K562 (cell line): Measurements from ENCODE around the gene CDHR1. TPM values are rescaled to one million over a fixed set of nuclear protein-coding genes. Genes with fewer than 3 reads are reported as not detected.

Experiments
- ATAC-seq: fragments of 200-7000 bp; cut with Tn5 transposase; 3 replicates; pipeline ENCODE4 v1.9.1; 2020; ENCODE audit warnings: moderate library complexity
- BruUV-seq: library from RNA; stranded (reverse); fragments of 400-500 nt; replicated peaks from 2 replicates; lab custom pipeline; 2021; lab: Mats Ljungman, UMichigan
- CTCF ChIA-PET: fragments of 300-600 bp; formaldehyde crosslinking; extraction: SDS; loops from one replicate; lab custom pipeline; 2021; ENCODE audit warnings: low intra/inter-chr PET ratio; lab: Yijun Ruan, JAX
- POLR2A ChIA-PET: fragments of 300-600, 350-650 bp; sonication (Branson Sonifier 250); formaldehyde crosslinking; extraction: SDS; loops from one replicate; lab custom pipeline; 2021; ENCODE audit warnings: antibody characterized with exemption, inconsistent platforms; lab: Yijun Ruan, JAX
- DNase-seq, 4 experiments: peaks; one replicate each; pipeline versions ENCODE4 v3.0.0 to v3.0.0-alpha.2; 2011 to 2018; ENCODE audit warnings: low spot score in 3 of 4, mixed read lengths in 3 of 4; ENCODE audit errors: extremely low read depth in 1 of 4
- FAIRE-seq: peaks from 2 replicates; lab custom pipeline; 2011; peaks lifted over from hg19 to GRCh38; lab: Jason Lieb, UNC
- H2AFZ ChIP-seq: 2 replicates; pipeline ENCODE4 v1.6.0; 2011; ENCODE audit warnings: low read depth, low read length, control low read depth, inconsistent platforms
- H3K27ac ChIP-seq: fragments of 200-600 bp; 3 replicates; pipeline ENCODE4 v1.8.0; 2011; ENCODE audit warnings: low read depth, mild to moderate bottlenecking, control low read depth, inconsistent platforms, low read length, moderate library complexity, mixed read lengths; ENCODE audit errors: extremely low read depth
- H3K27me3 ChIP-seq, 2 experiments: fragments of 300-600 bp in 1 of 2; 2 replicates in 1 of 2; 3 replicates in 1 of 2; pipeline versions ENCODE4 v1.6.0 to v1.8.0; 2011; ENCODE audit warnings: inconsistent platforms in 2 of 2, low read length in 2 of 2, mild to moderate bottlenecking in 1 of 2, mixed read lengths in 1 of 2, moderate library complexity in 1 of 2; ENCODE audit not compliant: control insufficient read depth in 2 of 2, insufficient read depth in 2 of 2
- H3K36me3 ChIP-seq: fragments of 300-600 bp; 3 replicates; pipeline ENCODE4 v1.8.0; 2011; ENCODE audit warnings: mild to moderate bottlenecking, low read length, inconsistent platforms; ENCODE audit not compliant: control insufficient read depth, insufficient read depth
- H3K4me1 ChIP-seq, 2 experiments: fragments of 200-600 bp in 1 of 2; replicated peaks in 1 of 2; 2 replicates in 1 of 2; 3 replicates in 1 of 2; pipeline versions ENCODE4 v1.5.1 to v1.8.0; 2011; ENCODE audit warnings: inconsistent platforms in 2 of 2, low read length in 2 of 2, mild to moderate bottlenecking in 1 of 2, mixed read lengths in 1 of 2, moderate library complexity in 1 of 2; ENCODE audit not compliant: control insufficient read depth in 2 of 2, insufficient read depth in 2 of 2
- H3K4me2 ChIP-seq: 2 replicates; pipeline ENCODE4 v1.6.1; 2011; ENCODE audit warnings: low read length, control low read depth, inconsistent platforms, mixed read lengths; ENCODE audit not compliant: insufficient read depth
- H3K4me3 ChIP-seq: fragments of 200-600 bp; sonication (generic), shearing (Covaris generic); 2 replicates; pipeline ENCODE4 v1.5.1; 2016; ENCODE audit warnings: control low read depth, inconsistent platforms
- H3K79me2 ChIP-seq: fragments of 200-600 bp; 3 replicates; pipeline ENCODE4 v1.8.0; 2011; ENCODE audit warnings: low read length, inconsistent platforms; ENCODE audit not compliant: control insufficient read depth, insufficient read depth
- H3K9ac ChIP-seq, 2 experiments: 2 replicates each; pipeline versions ENCODE4 v1.6.0 to v1.6.1; 2011; ENCODE audit warnings: low read depth in 2 of 2, low read length in 2 of 2, control low read depth in 1 of 2, inconsistent platforms in 1 of 2, mild to moderate bottlenecking in 1 of 2, mixed read lengths in 1 of 2; ENCODE audit not compliant: insufficient read depth in 1 of 2
- H3K9me1 ChIP-seq: one replicate; pipeline ENCODE4 v1.6.0; 2011; ENCODE audit warnings: inconsistent platforms, mild to moderate bottlenecking, low read length, moderate library complexity; ENCODE audit not compliant: control insufficient read depth, insufficient read depth
- H3K9me3 ChIP-seq: replicated peaks from 2 replicates; pipeline ENCODE4 v1.5.1; 2011; ENCODE audit warnings: low read depth, low read length, inconsistent platforms; ENCODE audit not compliant: control insufficient read depth, insufficient read depth
- H4K20me1 ChIP-seq: replicated peaks from 2 replicates; pipeline ENCODE4 v1.6.1; 2011; ENCODE audit warnings: low read length, inconsistent platforms, mixed read lengths; ENCODE audit not compliant: control insufficient read depth, insufficient read depth
- CREBBP ChIP-seq: IDR thresholded peaks from one replicate; pipeline ENCODE4 v1.6.1; 2012; ENCODE audit warnings: low read depth, mild to moderate bottlenecking, control low read depth, inconsistent platforms, low read length
- KAT7 ChIP-seq: sonication (generic); formaldehyde crosslinking; IDR thresholded peaks from 2 replicates; pipeline ENCODE4 v1.8.0; 2022; ENCODE audit warnings: missing genetic modification reagents, mild to moderate bottlenecking, borderline replicate concordance
- MYNN ChIP-seq, 2 experiments: sonication (generic); formaldehyde crosslinking in 1 of 2; IDR thresholded peaks; 2 replicates each; pipeline versions ENCODE4 v1.5.0 to v1.6.1; 2016 to 2020; ENCODE audit warnings: antibody characterized with exemption in 1 of 2, missing genetic modification reagents in 1 of 2
- SOX6 ChIP-seq: fragments of 450-650 bp; IDR thresholded peaks from 2 replicates; pipeline ENCODE4 v1.6.1; 2014; ENCODE audit warnings: mild to moderate bottlenecking
- ZFPM2 ChIP-seq: fragments of 250-450 bp; sonication (Bioruptor Pico); IDR thresholded peaks from 2 replicates; pipeline ENCODE4 v1.5.1; 2022; ENCODE audit warnings: mild to moderate bottlenecking
- WGBS: fragments of 100-300 bp; shearing (Covaris generic); methylation state at CpG from one replicate; pipeline ENCODE4 v1.1.6; 2016; ENCODE audit warnings: low coverage, mixed read lengths; ENCODE audit not compliant: insufficient coverage; ENCODE audit errors: missing lambda C conversion rate; 5-methylcytosine and 5-hydroxymethylcytosine counted together
- in situ Hi-C: fragments of 300-500 bp; cut with MboI; formaldehyde crosslinking; loops from 4 replicates; pipeline ENCODE4 v1.15.0; 2018; ENCODE audit warnings: inconsistent platforms, mixed read lengths
- intact Hi-C: fragments of 100-400 bp; cut with micrococcal nuclease; formaldehyde crosslinking; loops from 2 replicates; pipeline ENCODE4 v1.14.2; 2022
- polyA plus RNA-seq, 8 experiments: library from polyadenylated mRNA; depleted of rRNA in 4 of 8; stranded (reverse) in 5 of 8; unstranded in 3 of 8; fragments of >200 nt; fragmentation: Nextera tagmentation in 2 of 8; fragmentation: Illumina TruSeq in 1 of 8; extraction: Ambion mirVana in 2 of 8; extraction: Trizol in 1 of 8; gene quantifications; 2 replicates each; pipeline versions ENCODE4 v1.2.1 to v1.2.3, GENCODE V29; 2011 to 2014; ENCODE audit warnings: inconsistent platforms in 1 of 8, missing spikeins in 1 of 8
- total RNA-seq, 7 experiments: library from RNA; depleted of rRNA in 6 of 7; stranded (reverse); fragments of >200 nt in 6 of 7; fragmentation: Illumina TruSeq in 2 of 7; extraction: Trizol in 2 of 7; gene quantifications; 2 replicates each; pipeline versions ENCODE4 v1.2.1 to v1.2.3, GENCODE V29; 2011 to 2021; ENCODE audit warnings: low replicate concordance in 1 of 7

CDHR1 gene
- total and polyA plus RNA-seq, 9 of the 15 experiments (the other 6 are each of a cell fraction or from before 2014, with no cell fraction given) = 0.03 to 0.99 (median 0.20) TPM

GRCh38 chr10:84204610-84205009 lies 10.3 kb downstream of the CDHR1 start:
- ChIA-PET POLR2A (interaction anchor here (0.6 kb wide), 1 partner anchor 44 kb away, joined by 4 read pairs; no protein-coding TSS in a partner anchor), CTCF (interaction anchor here (1.9 to 2.1 kb wide), 2 partner anchors 57 to 78 kb away, joined by 12 to 19 read pairs; no protein-coding TSS in a partner anchor)
- Histone ChIP-seq H3K4me3 (no peak overlapping the region), H2AFZ (no peak overlapping the region), H3K9me1 (no peaks in the 10 kb centered on the region), H3K4me2 (no peak overlapping the region), H3K27ac (no peak overlapping the region), H3K27me3 (peaks cover 9 to 27% of the 10 kb centered on the region in 2 experiments), H3K36me3 (no peaks in the 10 kb centered on the region), H3K4me1 (peaks cover 13 to 15% of the 10 kb centered on the region in 2 experiments; a peak in 4 of 5 replicates), H3K9me3 (no peaks in the 10 kb centered on the region), H3K9ac (no peak overlapping the region), H3K79me2 (no peaks in the 10 kb centered on the region), H4K20me1 (no peaks in the 10 kb centered on the region)
- 2% methylated on average over 4 of the region's 4 CpGs for WGBS
- intact Hi-C loops = loop anchor here (1.0 to 2.0 kb wide), 2 partner anchors 56 to 78 kb away; no protein-coding TSS in a partner anchor
- TF ChIP-seq ZFPM2 (CRISPR knock-in tag) = no peak
- no peak for TF ChIP-seq SOX6
- TF ChIP-seq KAT7 (CRISPR knock-in tag) = no peak
- TF ChIP-seq MYNN (IDR thresholded peaks at IDR 0.05) = no peak
- TF ChIP-seq MYNN (CRISPR knock-in tag; IDR thresholded peaks at IDR 0.05) = no peak
- no peak for TF ChIP-seq CREBBP
- no TSS peak for BruUV-seq
- ATAC-seq = no peak
- no peak for FAIRE-seq
- in situ Hi-C loops = no loop called here
- no peak for DNase-seq
